HUDEP-2 (cell line): Measurements from ENCODE around the gene RBFOX1.

Experiments
- DNase-seq, 76 experiments: peaks; one replicate each; lab custom pipeline; 2025; ENCODE audit not compliant: unreplicated experiment in 76 of 76; lab: John Stamatoyannopoulos, UW

Gene RBFOX1

DNA sequence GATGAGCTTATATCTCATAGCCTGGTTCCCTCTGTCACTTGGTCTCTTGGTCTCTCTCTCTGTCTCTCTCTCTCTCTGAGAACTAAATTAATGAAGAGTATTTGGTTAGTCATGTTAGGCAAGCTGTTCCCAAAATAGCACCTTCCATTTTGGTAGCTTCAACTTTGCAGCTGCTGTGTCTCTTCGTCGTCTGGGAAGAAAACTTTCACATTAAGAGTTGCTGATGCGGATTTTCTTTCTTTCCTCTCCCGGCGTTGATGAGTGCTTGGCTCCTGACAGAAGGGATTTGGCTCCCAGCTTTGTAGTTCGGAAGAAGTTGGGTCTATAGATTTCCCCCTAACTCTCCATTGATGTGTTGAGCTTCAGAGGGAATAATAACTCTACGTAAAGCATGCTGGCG is at the start of gene RBFOX1:
RBFOX1 (plus strand) TSS at position 235 of the 400 bp plus-strand sequence.
- DNase-seq, result no peak

- DNase-seq, result no peak
Observed at GRCh38 chr16:7284780-7285179, 47.9 kb upstream of the RBFOX1 start.

GRCh38 chr16:7285520-7285919 is 47.1 kb upstream of the RBFOX1 start:
- DNase-seq, result no peak

- no peak for DNase-seq
Observed at GRCh38 chr16:7289299-7289698, 43.3 kb upstream of the RBFOX1 start.

DNA sequence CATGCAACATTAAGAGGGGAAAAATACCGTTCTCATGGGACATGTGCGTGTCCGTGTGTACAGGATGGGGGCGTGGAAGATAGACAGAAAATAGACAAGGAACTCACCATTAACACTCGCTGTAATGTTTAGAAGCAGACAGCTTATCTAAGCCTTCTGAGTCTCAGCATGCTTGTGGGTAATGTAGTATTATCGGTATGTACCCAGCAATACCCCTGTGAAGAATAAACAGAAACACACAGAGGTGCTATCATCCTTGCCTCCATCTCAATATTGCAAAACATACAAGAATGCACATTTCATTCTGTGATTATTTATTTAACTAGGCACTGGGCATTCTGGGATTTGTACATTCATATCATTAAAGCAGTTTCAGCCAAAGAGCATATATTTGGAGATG is 42.0 kb upstream of the RBFOX1 start:
- no peak for DNase-seq

DNA sequence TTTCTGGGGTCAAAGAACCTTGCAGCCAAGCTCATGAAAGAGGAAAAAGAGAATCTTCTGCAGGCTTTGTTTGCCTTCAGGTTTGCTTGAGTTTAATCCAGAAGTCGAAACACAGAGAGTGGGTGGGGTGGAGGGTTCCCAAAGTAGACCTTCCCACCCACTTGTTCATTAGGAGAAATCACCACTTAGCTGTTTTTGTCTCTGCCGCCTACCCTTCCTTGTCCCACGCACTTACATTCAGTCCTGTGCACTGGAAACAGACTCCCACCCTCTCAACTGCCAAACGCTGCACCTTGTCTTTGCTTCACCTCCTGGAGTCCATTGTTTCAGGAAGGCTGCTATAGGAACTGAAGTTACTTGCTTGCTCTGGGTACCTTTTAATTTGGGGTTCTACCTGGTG is 38.6 kb upstream of the RBFOX1 start:
- no peak for DNase-seq

- DNase-seq, result no peak
Observed at GRCh38 chr16:7303052-7303610, 29.5 kb upstream of the RBFOX1 start.

GRCh38 chr16:7303660-7304200 is 28.9 kb upstream of the RBFOX1 start:
- DNase-seq, result no peak

- no peak for DNase-seq
Observed at GRCh38 chr16:7304279-7304678, 28.4 kb upstream of the RBFOX1 start.

GRCh38 chr16:7304958-7305357 is 27.7 kb upstream of the RBFOX1 start:
- no peak for DNase-seq

- DNase-seq, result no peak
Observed at GRCh38 chr16:7313170-7313569, 19.5 kb upstream of the RBFOX1 start.

GRCh38 chr16:7314163-7314562 is 18.5 kb upstream of the RBFOX1 start:
- DNase-seq, result no peak

- no peak for DNase-seq
Observed at GRCh38 chr16:7315813-7316212, 16.8 kb upstream of the RBFOX1 start.

- DNase-seq, result no peak
Observed at GRCh38 chr16:7316281-7316888, 16.3 kb upstream of the RBFOX1 start.

DNA sequence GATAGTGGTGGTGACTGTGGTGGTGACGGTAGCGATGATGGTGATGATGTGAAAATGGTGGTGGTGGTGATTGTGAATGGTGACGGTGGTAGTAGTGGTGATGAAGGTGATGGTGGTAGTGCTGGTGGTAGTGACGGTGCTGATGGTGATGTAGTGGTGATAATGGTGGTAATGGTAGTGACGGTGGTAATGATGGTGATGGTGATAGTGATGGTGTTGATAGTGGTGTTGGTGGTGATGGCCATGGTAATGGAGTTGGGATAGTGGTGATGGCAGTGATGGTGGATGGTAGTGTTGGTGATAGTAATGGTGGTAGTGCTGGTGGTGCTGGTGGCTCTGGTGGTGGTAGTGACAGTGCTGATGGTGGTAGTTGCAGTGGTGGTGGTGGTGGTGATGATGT is 14.7 kb upstream of the RBFOX1 start:
- DNase-seq, result no peak

DNA sequence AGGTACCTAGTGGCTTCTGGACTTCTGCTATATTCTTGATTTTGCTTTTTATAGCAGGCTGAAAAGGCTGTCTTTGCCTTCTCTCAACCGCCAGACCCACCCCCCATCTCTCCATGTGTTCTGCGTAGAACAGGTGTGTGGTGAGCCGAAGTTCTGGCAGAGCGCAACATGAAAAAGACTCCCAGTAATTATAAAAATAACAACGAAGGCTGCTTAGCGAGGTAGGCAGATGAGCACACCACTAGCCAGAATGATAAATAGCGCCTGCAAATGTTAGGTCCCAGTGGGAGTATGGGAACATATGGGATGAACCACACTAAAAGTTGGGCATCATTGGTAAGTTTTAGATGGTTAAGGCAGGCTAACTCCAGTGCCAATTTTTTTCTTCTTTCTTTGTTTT is 14.0 kb upstream of the RBFOX1 start:
- no peak for DNase-seq

GRCh38 chr16:7319514-7319913 is 13.1 kb upstream of the RBFOX1 start:
- no peak for DNase-seq

GRCh38 chr16:7321661-7322060 is 11.0 kb upstream of the RBFOX1 start:
- DNase-seq, result no peak

- DNase-seq, result no peak
Observed at GRCh38 chr16:7324321-7324720, 8.3 kb upstream of the RBFOX1 start.

DNA sequence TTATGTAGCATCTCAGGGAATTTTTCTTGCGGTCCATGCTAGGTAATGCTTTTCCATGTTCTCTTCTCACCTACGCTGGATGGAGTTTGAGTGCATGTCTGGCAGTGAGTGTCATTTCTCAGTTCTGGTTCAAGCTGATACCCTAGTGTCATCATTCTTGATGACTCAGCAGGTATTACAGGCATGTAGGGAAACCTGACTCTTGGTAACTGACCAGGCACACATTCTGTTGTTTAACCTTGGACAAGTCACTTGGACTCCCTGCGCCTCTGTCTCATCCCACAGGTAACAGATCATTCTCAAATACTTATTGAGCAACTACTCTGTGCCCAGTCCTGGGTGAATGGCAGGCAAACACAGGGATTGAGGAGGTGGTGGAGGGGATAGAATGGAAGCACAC is 6.8 kb upstream of the RBFOX1 start:
- no peak for DNase-seq

DNA sequence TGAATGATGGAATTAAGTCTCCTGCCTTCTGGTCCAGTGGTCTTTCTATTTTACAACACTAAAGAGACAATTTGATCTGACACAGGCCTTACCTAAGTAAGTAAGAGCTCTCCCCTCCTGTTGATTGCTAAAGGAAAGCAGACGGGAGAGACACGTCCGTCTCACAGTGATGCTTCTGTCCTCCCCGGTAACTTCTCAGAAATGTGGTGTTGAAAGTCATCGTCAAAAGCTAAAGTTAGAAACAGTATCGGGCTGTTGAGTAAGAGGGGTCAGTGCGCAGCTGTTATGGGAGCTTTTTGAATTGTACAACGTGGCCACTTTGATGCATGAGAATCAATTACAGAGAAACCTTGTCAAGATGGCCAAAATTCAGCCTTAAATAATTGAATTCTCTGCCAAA is 1.9 kb upstream of the RBFOX1 start:
- no peak for DNase-seq

- DNase-seq, result no peak
Observed at GRCh38 chr16:7331997-7332396, 648 bp upstream of the RBFOX1 start.
